Activated T-cell treated with anti-CD3 and anti-CD28 coated beads, Interleukin-2, amount 50 U/mL, for 48 hours (primary cell): ENCODE results near the gene FRMD4A.
"Not testable (repeated sequence)": the region's sequence is repeated elsewhere in the genome, so short reads cannot be mapped to it uniquely, and the experiment has no call there.

ENCODE experiments used
- DNase-seq, 2 experiments: peaks; one replicate each; pipeline ENCODE4 v3.0.0-alpha.2; 2020

The FRMD4A gene

DNA sequence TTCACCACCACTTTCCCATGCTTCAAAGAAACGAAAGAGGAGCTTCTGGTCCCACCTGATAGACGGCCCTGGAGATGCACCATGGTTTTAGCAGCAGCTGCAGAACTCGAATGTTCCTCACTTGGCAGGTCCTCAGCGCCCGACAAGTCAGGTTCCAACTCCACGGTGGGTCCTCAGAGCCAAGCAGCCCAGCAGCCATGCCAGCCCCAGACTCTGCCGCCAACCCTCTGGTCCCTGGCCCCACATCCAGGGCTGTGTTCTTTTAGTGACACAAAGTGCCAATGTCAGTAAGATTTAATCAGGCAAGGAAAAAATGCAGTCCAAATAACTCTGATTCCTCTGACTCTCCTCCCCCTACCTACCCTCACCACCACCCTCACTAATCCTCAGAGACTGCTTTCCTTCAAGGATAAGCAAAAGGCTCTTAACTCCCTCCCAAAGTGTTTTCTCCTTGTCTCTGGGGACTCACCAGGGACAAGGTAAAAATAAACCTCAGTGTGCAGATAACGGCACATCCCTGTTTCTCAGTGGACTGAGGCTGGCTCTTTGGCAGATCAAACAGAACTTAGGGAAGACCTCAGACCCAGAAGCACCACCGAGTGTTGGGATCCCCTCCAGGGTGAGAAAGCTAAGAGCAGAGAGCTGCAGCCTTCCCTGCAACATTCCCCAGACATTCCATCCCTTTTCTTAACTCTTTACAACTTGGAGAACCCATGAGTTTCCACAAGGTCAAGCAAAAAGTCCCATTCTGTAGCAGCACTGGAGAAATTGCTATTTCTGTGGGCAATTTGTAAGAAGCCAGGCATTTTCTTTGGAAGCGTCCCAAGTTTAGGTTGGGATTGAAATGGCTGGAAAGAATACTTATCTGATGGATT lies 358.9 kb downstream of the FRMD4A start:
- DNase-seq: no peak

DNA sequence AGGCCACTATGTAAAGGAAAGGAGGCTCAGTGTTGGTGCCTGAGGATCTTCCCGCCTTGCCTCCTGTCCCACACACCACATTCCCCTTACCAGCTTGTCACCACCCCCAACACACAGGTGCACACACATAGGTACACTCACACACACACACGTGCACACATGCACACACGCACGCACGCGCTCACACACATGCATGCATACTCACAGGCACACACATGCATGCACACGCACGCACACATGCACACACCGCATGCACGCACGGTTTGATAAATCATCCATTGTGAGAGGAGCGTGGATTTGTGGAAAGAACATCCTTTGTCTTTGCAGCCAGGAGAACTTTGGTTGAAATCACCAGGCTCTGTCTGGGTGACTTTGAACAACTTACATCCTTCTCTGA lies 359.8 kb downstream of the FRMD4A start:
- DNase-seq: no peak

DNA sequence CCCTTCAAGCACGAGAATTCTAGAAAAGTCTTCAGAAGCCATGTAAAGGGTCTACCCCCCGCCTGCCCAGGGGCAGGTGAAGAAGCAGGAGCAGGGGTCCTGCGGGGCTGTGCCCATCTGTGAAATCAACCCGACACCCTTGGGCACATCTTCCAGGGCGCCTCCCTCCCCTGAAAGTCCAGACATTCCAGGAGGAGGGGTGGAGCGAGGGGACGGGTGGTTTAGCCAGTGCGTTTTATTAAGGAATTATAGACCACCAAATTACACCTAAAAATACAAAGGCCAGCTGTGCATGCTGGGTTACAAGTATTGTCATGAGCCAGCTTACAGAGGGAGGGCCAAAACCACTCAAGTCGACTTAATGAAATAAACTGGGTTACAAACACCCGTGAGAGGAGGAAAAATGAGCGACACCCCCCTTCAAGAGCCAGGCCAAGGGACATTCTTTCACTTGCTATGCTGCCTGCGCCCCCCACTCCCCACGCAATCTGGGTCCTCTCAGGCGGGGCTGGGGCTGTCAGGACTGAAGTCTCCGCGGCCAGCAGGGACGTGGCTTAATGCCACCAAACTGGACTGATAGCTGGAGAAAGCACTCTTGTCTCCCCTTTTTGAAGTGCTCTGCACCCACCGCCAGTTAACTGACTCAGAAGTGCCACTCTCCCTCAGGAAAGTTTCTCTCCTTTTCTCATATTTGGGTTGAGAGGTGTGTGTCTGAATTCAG lies 360.3 kb downstream of the FRMD4A start:
- no peak for DNase-seq

DNA sequence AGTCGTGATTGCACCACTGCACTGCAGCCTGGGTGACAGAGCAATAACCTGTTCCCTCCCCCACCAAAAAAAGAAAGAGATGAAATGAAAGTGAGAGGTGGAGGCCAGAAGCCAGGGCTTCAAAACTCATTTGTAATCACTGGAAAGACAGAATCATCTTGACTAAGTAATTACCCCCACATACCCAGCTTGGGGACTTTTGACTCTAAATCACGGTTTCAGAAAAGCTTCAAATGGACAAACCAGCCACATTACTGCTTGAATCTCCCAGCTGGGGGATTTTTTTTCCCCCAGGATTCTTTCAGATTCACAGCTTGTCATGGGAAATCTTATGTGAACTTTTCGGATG lies 361.0 kb downstream of the FRMD4A start:
- peak; percentile 32 to 43 for DNase-seq

DNA sequence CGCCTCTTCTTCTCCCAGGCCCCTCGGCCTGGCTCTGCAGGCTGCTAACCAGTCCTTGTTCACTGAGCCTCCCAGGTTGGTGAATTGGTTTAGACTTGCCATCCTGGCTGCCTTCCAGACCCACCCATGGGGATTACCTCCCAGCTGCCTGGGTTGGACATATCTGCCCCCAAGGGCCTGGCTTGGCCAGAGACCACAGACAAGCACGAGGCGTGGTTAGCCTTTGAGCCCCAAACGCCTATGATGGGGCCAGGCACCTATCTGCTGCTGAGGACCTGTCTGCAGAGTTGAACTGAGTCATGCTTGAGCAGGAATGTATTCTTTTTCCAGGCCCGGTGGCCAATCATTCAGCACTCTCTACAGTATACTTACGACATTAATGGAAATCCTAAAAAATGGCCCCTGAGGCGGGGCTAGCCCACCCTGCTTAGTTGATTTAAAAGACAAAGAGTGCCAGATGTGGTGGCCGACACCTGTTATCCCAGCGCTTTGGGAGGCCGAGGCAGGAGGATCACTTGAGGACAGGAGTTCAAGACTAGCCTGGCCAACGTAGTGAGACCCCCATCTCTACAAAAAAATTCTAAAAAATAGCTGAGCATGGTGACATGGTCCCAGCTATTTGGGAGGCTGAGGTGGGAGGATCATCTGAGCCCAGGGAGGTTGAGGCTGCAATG lies 361.5 kb downstream of the FRMD4A start:
- no peak for DNase-seq

DNA sequence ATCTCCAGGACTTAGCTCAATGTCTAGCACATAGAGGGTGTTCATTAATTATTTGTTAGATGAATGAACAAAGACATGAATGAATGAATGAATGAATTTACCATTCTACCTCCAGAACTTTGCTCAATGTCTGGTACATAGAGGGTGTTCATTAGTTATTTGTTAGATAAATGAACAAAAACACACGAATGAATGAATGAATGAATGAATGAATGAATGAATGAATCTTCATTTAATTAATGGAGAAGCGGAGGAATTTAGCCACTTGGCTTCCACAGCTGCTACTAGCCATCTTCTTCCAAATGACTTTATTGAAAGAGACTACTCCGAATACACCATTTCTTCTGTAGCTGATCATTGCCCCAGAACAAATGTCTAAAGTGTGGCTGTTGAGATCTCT lies 368.9 kb downstream of the FRMD4A start:
- no peak for DNase-seq

DNA sequence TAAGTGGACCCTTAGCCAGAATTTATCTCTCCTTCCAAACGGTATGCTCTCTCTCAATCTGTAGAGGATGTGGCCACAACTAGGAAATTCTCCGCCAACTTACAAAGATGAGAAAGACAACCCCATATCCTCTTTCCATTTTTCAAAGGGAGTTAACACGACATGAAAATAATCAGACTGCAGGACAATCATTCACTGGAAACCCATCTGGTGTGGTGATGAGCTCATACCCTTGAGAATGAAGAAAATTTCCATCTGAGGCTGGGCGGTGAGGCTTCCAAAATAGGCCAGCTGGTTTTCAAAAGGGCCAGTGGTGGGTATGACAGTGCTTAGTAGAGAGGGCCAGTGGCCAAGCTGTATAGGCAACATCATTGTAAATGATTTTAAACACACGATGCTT lies 369.6 kb downstream of the FRMD4A start:
- no peak for DNase-seq

DNA sequence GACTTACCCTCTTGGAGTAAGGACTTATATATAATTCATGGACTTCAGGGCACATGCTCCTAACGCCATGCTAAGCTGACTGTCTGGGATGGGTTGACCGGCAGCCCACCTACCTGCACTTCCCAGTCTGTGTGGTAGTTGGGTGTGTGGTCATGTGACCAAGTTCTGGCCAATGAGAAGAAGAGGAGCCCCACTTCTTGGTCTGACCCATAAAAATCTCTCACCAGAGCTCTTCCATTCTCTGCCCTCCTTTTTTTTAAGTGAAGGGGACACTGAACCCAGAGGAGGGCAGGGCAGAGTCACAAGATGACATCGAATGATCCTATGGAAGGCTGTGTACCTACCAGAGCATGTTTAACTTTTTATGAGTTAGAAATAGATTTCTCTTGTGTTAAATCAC lies 370.1 kb downstream of the FRMD4A start:
- DNase-seq: no peak

DNA sequence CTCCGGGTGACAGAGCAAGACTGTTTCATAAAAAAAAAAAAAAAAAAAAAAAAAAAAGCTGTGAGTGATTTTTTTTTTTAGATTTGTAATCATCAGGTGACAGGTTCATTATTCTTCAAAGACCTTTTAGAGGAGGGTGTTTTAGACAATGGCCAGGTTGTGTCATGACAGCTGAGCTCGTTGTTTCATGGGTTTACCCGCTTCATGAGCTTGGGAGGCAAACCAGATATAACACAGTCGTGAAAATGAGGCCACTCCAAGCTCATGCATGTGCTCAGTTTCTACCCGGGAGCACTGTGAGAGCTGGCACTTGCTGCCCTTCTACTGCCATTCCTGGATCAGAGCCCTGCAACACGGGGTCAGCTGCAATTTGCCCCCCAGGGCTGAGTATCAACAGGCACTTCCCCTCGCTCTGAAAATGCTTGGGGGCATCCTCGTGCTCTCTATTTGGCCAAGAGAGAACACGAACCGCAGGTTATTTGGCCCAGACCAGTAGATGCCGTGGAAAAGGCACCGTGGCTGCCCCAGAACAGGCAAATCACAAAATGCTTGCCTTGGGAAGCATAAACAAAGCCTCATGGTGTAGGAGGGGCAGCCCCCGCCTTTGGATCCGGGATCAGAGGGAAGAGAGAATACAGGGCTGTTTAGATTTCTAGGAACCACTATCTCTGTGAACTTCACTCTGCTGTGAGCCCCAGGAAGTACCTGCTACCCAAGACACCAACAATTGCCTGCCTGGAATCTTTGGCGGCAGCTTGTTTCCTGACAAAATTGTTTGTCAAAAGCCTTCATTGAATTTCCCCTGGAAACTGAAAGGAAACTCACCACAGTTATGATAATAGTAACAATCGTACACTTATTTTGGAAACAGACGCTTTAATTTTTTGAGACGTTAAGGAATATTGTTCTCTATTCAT lies 371.0 kb downstream of the FRMD4A start:
- DNase-seq: no peak

DNA sequence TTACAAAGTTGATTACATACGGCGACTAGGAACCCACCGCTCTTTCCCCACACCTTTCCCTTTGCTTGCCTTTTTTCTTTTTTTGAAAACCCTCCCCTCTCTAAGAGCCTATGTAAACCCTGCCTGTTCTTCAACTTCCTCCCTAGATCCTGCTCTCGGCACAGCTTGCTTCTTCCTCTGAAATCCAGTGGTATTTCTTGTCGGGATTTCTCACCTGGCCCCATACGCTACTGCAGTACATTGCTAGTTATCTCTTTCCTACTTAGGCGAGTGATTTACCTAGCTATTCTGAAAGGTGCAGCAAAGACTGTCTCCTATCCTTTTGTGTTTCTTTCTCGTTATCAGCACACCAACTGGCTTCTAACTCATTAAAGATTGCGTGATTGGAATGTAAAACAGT lies 372.9 kb downstream of the FRMD4A start:
- DNase-seq: no peak

DNA sequence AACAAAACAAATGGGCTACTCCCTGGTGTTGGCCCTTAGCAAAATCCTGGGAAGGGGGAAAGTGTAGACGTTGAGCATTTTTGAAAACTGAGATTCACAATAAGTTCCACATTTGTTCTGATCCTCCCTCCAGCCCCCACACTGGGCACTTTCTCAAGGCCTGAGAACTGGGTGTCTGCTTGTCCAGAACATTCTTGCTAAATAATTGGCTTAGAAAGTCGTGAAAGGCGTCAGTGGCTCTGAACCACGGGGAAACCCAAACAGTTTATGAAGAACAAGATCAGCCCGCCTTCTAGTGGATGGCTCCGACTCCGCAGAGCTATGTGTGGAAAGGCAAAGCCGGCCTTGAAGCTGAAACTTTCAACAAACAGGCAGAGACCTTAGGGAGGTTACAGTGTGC lies 373.9 kb downstream of the FRMD4A start:
- no peak for DNase-seq

DNA sequence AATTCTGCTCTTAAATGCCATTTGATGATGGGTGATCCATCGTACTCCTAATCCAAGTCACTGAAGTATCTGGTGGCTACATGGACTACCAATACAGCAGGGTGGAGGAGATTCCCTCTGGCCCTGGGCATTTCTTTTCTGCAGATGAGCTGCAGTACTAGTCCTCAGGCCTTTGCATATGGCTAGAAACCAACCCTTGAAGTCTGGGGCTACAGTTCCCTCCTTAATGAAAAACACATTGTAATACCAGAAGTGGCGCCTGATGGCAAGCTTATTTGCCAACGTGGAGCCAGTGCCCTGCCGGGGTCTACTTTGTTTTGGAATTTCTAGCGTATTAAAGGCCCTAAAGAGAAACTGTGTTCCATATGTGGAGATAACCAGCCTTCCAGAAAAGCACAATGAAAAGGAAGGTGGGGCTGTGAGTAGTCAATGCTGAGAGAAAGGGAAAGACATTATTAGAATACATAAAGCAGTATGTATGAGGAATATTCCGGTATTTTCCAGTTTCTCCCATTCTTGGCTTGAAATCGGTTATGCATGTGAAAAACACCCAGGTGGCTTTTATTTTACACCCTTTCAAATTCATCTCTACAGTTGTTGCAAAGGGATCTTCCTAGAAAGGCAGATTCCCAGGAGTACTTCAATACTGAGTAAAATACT lies 375.2 kb downstream of the FRMD4A start:
- DNase-seq: no peak

DNA sequence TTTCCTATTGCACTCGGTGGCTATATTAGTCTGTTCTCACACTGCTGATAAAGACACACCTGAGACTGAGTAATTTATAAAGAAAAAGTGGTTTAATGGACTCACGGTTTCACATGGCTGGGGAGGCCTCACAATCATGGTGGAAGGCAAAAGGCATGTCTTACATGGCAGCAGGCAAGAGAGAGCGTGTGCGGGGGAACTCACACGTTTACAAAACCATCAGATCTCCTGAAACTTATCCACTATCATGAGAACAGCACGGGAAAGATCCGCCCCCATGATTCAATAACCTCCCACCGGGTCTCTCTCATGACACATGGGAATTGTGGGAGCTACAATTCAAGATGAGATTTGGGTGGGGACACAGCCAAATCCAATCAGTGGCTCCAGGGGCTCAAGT lies 376.5 kb downstream of the FRMD4A start:
- DNase-seq: not testable (repeated sequence)

DNA sequence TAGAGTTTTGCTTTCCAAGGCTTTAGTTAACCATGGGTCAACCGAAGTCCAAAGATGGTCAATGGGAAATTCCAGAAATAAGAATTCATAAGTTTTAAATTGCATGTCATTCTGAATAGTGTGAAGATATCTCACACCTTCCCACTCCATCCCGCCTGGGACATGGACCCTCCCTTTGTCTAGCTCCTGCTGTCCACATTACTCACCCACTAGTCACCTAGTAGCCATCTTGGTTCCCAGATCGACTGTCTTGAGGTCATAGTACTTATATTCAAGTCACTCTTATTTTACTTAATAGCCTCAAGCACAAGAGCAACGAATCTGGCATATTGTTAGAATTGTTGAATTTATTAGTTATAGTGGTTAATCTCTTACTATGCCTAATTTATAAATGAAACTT lies 377.4 kb downstream of the FRMD4A start:
- DNase-seq: no peak

DNA sequence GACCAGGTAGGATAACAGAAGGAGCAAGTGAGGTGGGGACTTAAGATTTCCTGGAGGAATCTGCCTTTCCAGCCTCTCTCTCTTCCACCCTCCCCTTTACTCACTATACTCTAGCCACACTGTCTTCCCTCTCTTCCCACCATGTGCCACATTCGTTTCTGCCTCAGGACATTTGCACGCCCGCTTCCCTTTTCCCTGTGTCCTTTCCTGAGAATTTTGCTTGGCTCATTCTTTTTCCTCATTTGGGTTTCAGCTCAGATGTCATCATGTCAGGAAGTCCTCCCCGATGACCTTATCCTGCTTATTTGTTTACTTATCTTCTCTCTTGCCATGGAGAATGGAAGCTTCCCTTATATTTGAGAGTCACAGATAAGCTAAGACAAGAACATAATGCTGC lies 380.2 kb downstream of the FRMD4A start:
- no peak for DNase-seq

DNA sequence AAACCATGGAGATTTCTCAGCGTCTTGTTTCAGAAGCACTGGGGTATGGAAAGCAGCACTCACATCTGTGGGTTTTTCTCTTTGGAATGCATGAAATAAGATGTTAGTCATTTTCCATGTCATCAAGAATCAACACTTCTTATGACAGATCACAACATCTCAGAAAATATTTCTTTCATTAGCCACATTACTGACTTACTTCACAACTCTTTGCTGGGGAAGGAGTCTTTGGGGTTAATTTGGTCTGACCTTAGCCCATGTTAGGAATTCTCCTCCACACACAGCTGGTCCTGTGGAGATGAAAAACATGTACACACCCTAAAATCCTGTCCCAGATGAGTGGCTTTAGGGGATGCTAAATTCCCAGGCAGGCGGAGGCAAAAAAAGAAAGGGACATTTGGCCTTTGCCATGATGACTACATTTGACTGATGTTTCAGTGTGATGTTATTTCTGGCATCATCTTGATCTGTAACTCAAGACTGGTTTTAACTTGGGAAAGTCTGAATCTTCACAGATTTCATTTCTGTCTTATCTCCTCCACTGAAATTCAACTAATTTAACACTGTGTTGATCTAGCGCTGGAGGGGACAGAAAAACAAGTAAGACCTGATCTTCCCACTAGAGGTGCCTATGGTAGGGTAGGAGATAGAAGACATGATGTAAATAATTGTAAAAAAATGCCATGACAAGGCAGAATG lies 380.7 kb downstream of the FRMD4A start:
- no peak for DNase-seq

DNA sequence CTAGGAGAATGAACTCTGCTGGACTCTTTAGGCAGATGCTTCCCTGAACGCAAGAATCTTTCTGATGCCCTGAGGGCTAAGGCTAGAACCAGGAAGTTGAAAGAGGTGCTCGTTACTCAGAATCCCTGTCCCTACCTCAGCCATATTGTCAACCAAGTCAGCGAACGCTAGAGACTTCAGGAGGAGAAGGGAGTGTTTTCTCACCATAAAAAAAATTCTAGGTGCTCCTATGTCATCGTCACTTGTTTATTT lies 384.6 kb downstream of the FRMD4A start:
- no peak for DNase-seq

DNA sequence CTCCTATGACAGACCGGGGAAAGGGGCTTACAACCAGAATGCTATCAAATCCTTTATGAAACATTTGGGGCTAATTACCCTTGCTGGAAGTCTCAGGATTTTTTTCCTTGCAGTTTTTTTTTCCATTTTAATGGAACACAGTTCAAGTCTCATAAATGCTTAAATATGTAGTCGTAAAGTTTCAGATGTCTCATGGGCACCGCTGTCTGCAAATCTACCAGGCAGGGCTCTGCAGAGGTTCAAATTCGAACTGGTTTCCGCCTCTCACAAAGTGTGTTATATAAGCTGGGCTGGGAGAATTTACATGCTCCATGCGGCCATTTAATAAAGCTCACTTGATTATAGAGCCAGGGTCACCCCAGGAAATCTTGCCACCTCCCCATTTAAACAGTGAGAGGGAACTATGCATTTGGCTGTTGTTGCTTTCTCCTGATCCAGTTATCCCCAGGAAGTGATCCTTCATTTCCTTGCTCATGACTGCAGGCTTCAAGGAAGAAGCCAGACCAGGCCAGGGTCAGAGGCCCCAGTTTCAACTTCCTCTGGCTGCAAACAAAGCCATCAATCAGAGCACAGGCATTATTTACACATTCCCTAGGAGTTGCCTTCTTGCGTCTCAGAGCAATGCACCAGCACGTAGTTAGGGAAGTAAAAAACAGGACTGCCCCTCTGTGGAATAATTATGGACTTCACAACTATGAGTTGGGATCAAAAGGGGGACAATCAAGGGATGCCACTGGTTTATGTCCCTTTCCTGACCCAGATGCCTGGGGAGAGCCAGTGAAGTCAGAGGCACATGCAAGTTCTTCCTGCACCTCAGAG lies 385.1 kb downstream of the FRMD4A start:
- no peak for DNase-seq

DNA sequence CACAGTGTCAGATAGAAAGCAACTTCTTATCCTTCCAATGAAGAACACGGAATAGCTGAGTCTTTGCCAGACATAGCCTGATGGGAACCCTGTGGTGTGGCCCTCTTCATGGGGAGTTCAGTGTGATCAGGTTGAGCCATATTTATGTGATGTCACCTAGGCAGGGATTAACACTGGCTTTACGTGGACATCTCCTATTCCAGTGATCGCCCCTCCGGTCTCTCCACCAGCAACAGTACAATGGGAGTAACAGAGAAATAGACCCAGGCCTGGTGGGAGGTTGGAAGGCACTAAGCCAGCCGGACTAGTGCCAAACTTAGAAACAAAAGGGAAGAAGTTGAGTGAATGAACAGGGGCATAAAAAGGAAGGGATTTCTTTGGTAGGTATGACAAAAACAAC lies 385.9 kb downstream of the FRMD4A start:
- DNase-seq: no peak

DNA sequence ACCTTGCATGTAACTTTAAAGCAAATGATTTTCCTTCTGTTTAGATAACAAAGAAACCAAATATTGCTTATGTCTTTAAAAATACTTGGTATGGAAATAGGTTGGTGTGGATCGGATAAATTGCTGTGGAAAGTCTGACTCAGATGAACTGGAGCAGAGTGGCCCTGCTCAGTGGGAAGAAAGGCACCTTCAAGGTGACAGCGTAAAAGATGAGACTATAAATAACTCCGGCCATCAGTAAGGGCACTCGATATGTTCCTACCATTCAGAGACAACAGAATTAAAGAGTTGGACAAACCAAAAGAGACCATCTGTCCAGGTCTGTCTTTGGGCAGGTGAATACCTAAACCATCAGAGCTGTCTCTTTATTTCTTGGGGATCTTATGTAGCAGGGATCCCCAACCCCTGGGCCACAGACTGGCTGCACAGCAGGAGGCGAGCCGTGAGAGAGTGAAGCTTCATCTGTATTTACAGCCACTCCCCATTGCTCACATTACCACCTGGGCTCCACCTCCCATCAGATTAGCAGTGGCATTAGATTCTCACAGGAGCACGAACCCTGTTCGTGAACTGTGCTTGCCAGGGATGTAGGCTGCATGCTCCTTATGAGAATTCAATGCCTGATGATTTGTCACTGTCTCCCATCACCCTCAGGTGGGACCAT lies 386.9 kb downstream of the FRMD4A start:
- no peak for DNase-seq
